GM10847 (cell line): ENCODE measurements around the gene ZDHHC14.

Source experiments
- POLR2A ChIP-seq: IDR thresholded peaks from 2 replicates; pipeline ENCODE4 v1.6.1; 2011; ENCODE audit not compliant: insufficient read length; ENCODE audit errors: extremely low read depth

ZDHHC14 gene

GRCh38 chr6:157484181-157484580, 103.2 kb downstream of the ZDHHC14 start:
- TF ChIP-seq POLR2A = no peak

- no peak for TF ChIP-seq POLR2A
Observed at GRCh38 chr6:157486572-157486971, 105.6 kb downstream of the ZDHHC14 start.

GRCh38 chr6:157487110-157487773, 106.3 kb downstream of the ZDHHC14 start:
- no peak for TF ChIP-seq POLR2A

GRCh38 chr6:157488058-157488457, 107.1 kb downstream of the ZDHHC14 start:
- TF ChIP-seq POLR2A = no peak

GRCh38 chr6:157488716-157489118, 107.7 kb downstream of the ZDHHC14 start:
- TF ChIP-seq POLR2A = no peak

- TF ChIP-seq POLR2A = no peak
Observed at GRCh38 chr6:157490611-157491269, 109.8 kb downstream of the ZDHHC14 start.

GRCh38 chr6:157491571-157492232, 110.7 kb downstream of the ZDHHC14 start:
- TF ChIP-seq POLR2A = no peak

- no peak for TF ChIP-seq POLR2A
Observed at GRCh38 chr6:157492249-157492648, 111.3 kb downstream of the ZDHHC14 start.

GRCh38 chr6:157492741-157493140, 111.8 kb downstream of the ZDHHC14 start:
- no peak for TF ChIP-seq POLR2A

GRCh38 chr6:157493173-157493572, 112.2 kb downstream of the ZDHHC14 start:
- no peak for TF ChIP-seq POLR2A

GRCh38 chr6:157493576-157493975, 112.6 kb downstream of the ZDHHC14 start:
- no peak for TF ChIP-seq POLR2A

GRCh38 chr6:157494132-157494710, 113.2 kb downstream of the ZDHHC14 start:
- TF ChIP-seq POLR2A = no peak

GRCh38 chr6:157496534-157497095, 115.6 kb downstream of the ZDHHC14 start:
- TF ChIP-seq POLR2A = no peak

GRCh38 chr6:157497579-157497978, 116.6 kb downstream of the ZDHHC14 start:
- no peak for TF ChIP-seq POLR2A

GRCh38 chr6:157498817-157499216, 117.8 kb downstream of the ZDHHC14 start:
- TF ChIP-seq POLR2A = no peak

GRCh38 chr6:157500022-157500421, 119.0 kb downstream of the ZDHHC14 start:
- no peak for TF ChIP-seq POLR2A

GRCh38 chr6:157503018-157503747, 122.2 kb downstream of the ZDHHC14 start:
- TF ChIP-seq POLR2A = no peak
